GM12878 (cell line): ENCODE data around the gene COL6A6. TPM values are rescaled to one million over a fixed set of nuclear protein-coding genes. Genes with fewer than 3 reads are reported as not detected.

Experiments used
- ATAC-seq: fragments of 200-7000 bp; cut with Tn5 transposase; 3 replicates; pipeline ENCODE4 v1.9.1; 2020; ENCODE audit warnings: mild to moderate bottlenecking, moderate library complexity
- BruUV-seq: library from RNA; stranded (reverse); fragments of 400-500 nt; replicated peaks from 2 replicates; lab custom pipeline; 2021; lab: Mats Ljungman, UMichigan
- CTCF ChIA-PET: fragments of 300-600 bp; sonication (Branson Sonifier 250); formaldehyde crosslinking; extraction: SDS; loops from one replicate; lab custom pipeline; 2021; ENCODE audit warnings: inconsistent platforms; lab: Yijun Ruan, JAX
- POLR2A ChIA-PET: fragments of 350-600 bp; formaldehyde crosslinking; extraction: SDS; loops from one replicate; lab custom pipeline; 2021; ENCODE audit warnings: inconsistent platforms; lab: Charles Lee
- RAD21 ChIA-PET: fragments of 300-600 bp; sonication (Branson Sonifier 250); formaldehyde crosslinking; loops from one replicate; lab custom pipeline; 2023; ENCODE audit warnings: antibody characterized with exemption; ENCODE audit not compliant: unreplicated experiment; lab: Charles Lee
- SMC1A ChIA-PET: fragments of 300-600 bp; sonication (Branson Sonifier 250); formaldehyde crosslinking; loops from one replicate; lab custom pipeline; 2023; ENCODE audit not compliant: unreplicated experiment, uncharacterized antibody; lab: Charles Lee
- DNase-seq: peaks from one replicate; pipeline ENCODE4 v3.0.0-alpha.2; 2011; ENCODE audit warnings: low read depth, low spot score
- FAIRE-seq: peaks from 3 replicates; lab custom pipeline; 2011; peaks lifted over from hg19 to GRCh38; lab: Jason Lieb, UNC
- H2AFZ ChIP-seq: 2 replicates; pipeline ENCODE4 v1.6.0; 2011; ENCODE audit warnings: low read depth, low read length, control low read depth; ENCODE audit not compliant: control insufficient read depth
- H3K27ac ChIP-seq: 2 replicates; pipeline ENCODE4 v1.5.1; 2011; ENCODE audit warnings: control low read depth; ENCODE audit not compliant: control insufficient read depth, insufficient read depth
- H3K27me3 ChIP-seq, 2 experiments: replicated peaks in 1 of 2; 2 replicates each; pipeline versions ENCODE4 v1.6.0 to v1.6.1; 2011; ENCODE audit warnings: low read length in 1 of 2; ENCODE audit not compliant: control insufficient read depth in 2 of 2, insufficient read depth in 2 of 2
- H3K36me3 ChIP-seq, 2 experiments: 2 replicates each; pipeline ENCODE4 v1.5.1; 2011; ENCODE audit warnings: low read length in 1 of 2; ENCODE audit not compliant: control insufficient read depth in 2 of 2, insufficient read depth in 2 of 2
- H3K4me1 ChIP-seq: 2 replicates; pipeline ENCODE4 v1.6.1; 2011; ENCODE audit warnings: mild to moderate bottlenecking, low read length, moderate library complexity, mixed read lengths; ENCODE audit not compliant: control insufficient read depth, insufficient read depth
- H3K4me2 ChIP-seq: 2 replicates; pipeline ENCODE4 v1.6.0; 2011; ENCODE audit warnings: control low read depth; ENCODE audit not compliant: control insufficient read depth, insufficient read depth
- H3K4me3 ChIP-seq: fragments of 200-600 bp; sonication (generic); 2 replicates; pipeline ENCODE4 v1.5.1; 2016
- H3K79me2 ChIP-seq: 2 replicates; pipeline ENCODE4 v1.6.0; 2011; ENCODE audit warnings: low read length; ENCODE audit not compliant: control insufficient read depth, insufficient read depth
- H3K9ac ChIP-seq: 2 replicates; pipeline ENCODE4 v1.8.0; 2011; ENCODE audit warnings: low read length, control low read depth, mixed read lengths; ENCODE audit not compliant: control insufficient read depth, insufficient read depth
- H3K9me3 ChIP-seq: replicated peaks from 3 replicates; pipeline ENCODE4 v1.5.1; 2011; ENCODE audit warnings: mild to moderate bottlenecking, low read length; ENCODE audit not compliant: control insufficient read depth, insufficient read depth
- H4K20me1 ChIP-seq: 2 replicates; pipeline ENCODE4 v1.6.0; 2011; ENCODE audit not compliant: control insufficient read depth, insufficient read depth
- BACH1 ChIP-seq: fragments of 450-650 bp; IDR thresholded peaks from 2 replicates; pipeline ENCODE4 v1.6.1; 2017; ENCODE audit warnings: mild to moderate bottlenecking, borderline replicate concordance
- CREB1 ChIP-seq: IDR thresholded peaks from 2 replicates; pipeline ENCODE4 v1.6.1; 2012; ENCODE audit warnings: low read depth, mild to moderate bottlenecking, inconsistent platforms
- KLF5 ChIP-seq: fragments of 450-650 bp; IDR thresholded peaks from 2 replicates; pipeline ENCODE4 v1.6.1; 2014; ENCODE audit warnings: mild to moderate bottlenecking; ENCODE audit not compliant: partially characterized antibody
- MYC ChIP-seq: IDR thresholded peaks from 2 replicates; pipeline ENCODE4 v1.6.1; 2011; ENCODE audit warnings: mild to moderate bottlenecking, low read length, moderate library complexity, inconsistent platforms; ENCODE audit not compliant: insufficient read depth, insufficient replicate concordance, insufficient read length, severe bottlenecking
- POLR2AphosphoS2 ChIP-seq: IDR thresholded peaks from 2 replicates; pipeline ENCODE4 v1.6.1; 2011; ENCODE audit warnings: low read depth, mild to moderate bottlenecking, low read length, improper control_type of control experiment, moderate library complexity
- POLR2AphosphoS5 ChIP-seq: IDR thresholded peaks from 2 replicates; pipeline ENCODE4 v1.6.1; 2011; ENCODE audit warnings: mild to moderate bottlenecking, low read length, inconsistent platforms
- RB1 ChIP-seq: fragments of 450-650 bp; formaldehyde crosslinking; IDR thresholded peaks from 2 replicates; pipeline ENCODE4 v1.6.1; 2017; ENCODE audit warnings: mild to moderate bottlenecking, borderline replicate concordance
- SMAD1 ChIP-seq: fragments of 450-650 bp; IDR thresholded peaks from 2 replicates; pipeline ENCODE4 v1.6.1; 2018; ENCODE audit warnings: mild to moderate bottlenecking, low read depth; ENCODE audit not compliant: partially characterized antibody
- SPI1 ChIP-seq: IDR thresholded peaks from 2 replicates; pipeline ENCODE4 v1.6.1; 2011; ENCODE audit warnings: low read depth, mild to moderate bottlenecking, low read length, moderate library complexity, borderline replicate concordance; ENCODE audit not compliant: insufficient read depth
- ZNF207 ChIP-seq: fragments of 450-650 bp; IDR thresholded peaks from 2 replicates; pipeline ENCODE4 v1.6.1; 2014; ENCODE audit warnings: antibody characterized with exemption, mild to moderate bottlenecking, borderline replicate concordance
- WGBS: methylation state at CpG from one replicate; pipeline ENCODE4 v1.1.6; 2016; ENCODE audit warnings: low lambda C conversion rate; ENCODE audit not compliant: insufficient replicate concordance, insufficient coverage; ENCODE audit errors: missing lambda C conversion rate; 5-methylcytosine and 5-hydroxymethylcytosine counted together
- in situ Hi-C: fragments of 300-500 bp; cut with MboI; formaldehyde crosslinking; loops from 9 replicates; pipeline ENCODE4 v1.14.3; 2018; ENCODE audit warnings: mixed read lengths
- intact Hi-C: fragments of 100-400 bp; cut with micrococcal nuclease; formaldehyde crosslinking; loops from one replicate; pipeline ENCODE4 v1.14.2; 2022; ENCODE audit not compliant: unreplicated experiment
- polyA plus RNA-seq, 11 experiments: library from polyadenylated mRNA; depleted of rRNA in 4 of 11; unstranded in 6 of 11; stranded (reverse) in 5 of 11; fragments of >200 nt; fragmentation: Nextera tagmentation in 4 of 11; fragmentation: Illumina TruSeq in 1 of 11; extraction: Ambion mirVana in 4 of 11; extraction: Trizol in 1 of 11; gene quantifications; 1 replicate in 1 of 11; 2 replicates in 10 of 11; pipeline versions ENCODE4 v1.2.1 to v1.2.3, GENCODE V29; 2011 to 2016; ENCODE audit warnings: inconsistent platforms in 2 of 11, missing spikeins in 2 of 11, low read depth in 1 of 11
- total RNA-seq, 4 experiments: library from RNA; depleted of rRNA in 3 of 4; stranded (reverse); fragments of >200 nt in 3 of 4; fragmentation: Illumina TruSeq in 1 of 4; extraction: Trizol in 1 of 4; gene quantifications; 2 replicates each; pipeline versions ENCODE4 v1.2.1 to v1.2.3, GENCODE V29; 2013 to 2021
- TF ChIP-seq, protein P1 (sequence below): IDR thresholded peaks from 2 replicates; pipeline ENCODE4 v1.6.1; 2011; ENCODE audit warnings: mild to moderate bottlenecking, low read depth, low read length, moderate library complexity; ENCODE audit not compliant: insufficient replicate concordance
- TF ChIP-seq, protein P2 (sequence below): IDR thresholded peaks from 2 replicates; pipeline ENCODE4 v1.6.1; 2011; ENCODE audit warnings: borderline replicate concordance, low read depth, mild to moderate bottlenecking, moderate library complexity, low read length; ENCODE audit not compliant: insufficient read depth, poor library complexity, severe bottlenecking

The COL6A6 gene
- total and polyA plus RNA-seq, 10 of the 15 experiments (the other 5 are each of a cell fraction or from before 2014, with no cell fraction given): 0.01 to 0.02 TPM; not detected in 8

DNA sequence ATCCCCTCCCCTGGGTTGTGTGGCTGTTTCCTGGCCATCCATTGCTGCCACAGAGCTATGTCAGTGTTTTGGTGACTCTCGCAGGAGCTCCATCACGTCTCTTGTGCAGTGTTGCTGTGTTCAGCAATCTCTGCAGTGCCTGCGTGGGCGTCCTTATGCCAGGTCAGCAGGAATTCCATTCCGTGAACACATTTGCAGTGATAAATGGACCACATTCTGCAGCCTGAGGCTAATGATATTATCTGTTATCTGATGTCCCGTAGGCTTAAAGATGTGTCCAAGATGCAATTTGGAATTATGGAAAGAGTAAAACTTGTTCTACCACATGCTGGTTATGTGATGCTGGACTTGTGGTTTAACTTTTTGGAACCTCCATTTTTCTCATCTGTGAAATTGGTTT lies 25.5 kb upstream of the COL6A6 start:
- H3K4me3 ChIP-seq: no peak overlapping the region
- no TSS peak for BruUV-seq
- no peak for TF ChIP-seq SMAD1
- TF ChIP-seq, protein P1, sequence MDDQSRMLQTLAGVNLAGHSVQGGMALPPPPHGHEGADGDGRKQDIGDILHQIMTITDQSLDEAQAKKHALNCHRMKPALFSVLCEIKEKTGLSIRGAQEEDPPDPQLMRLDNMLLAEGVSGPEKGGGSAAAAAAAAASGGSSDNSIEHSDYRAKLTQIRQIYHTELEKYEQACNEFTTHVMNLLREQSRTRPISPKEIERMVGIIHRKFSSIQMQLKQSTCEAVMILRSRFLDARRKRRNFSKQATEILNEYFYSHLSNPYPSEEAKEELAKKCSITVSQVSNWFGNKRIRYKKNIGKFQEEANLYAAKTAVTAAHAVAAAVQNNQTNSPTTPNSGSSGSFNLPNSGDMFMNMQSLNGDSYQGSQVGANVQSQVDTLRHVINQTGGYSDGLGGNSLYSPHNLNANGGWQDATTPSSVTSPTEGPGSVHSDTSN: no peak
- no peak for TF ChIP-seq MYC
- TF ChIP-seq BACH1: no peak
- TF ChIP-seq SPI1: no peak
- TF ChIP-seq, protein P2, sequence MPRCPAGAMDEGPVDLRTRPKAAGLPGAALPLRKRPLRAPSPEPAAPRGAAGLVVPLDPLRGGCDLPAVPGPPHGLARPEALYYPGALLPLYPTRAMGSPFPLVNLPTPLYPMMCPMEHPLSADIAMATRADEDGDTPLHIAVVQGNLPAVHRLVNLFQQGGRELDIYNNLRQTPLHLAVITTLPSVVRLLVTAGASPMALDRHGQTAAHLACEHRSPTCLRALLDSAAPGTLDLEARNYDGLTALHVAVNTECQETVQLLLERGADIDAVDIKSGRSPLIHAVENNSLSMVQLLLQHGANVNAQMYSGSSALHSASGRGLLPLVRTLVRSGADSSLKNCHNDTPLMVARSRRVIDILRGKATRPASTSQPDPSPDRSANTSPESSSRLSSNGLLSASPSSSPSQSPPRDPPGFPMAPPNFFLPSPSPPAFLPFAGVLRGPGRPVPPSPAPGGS: no peak
- TF ChIP-seq POLR2AphosphoS5: no peak
- no peak for TF ChIP-seq KLF5
- TF ChIP-seq ZNF207: no peak
- TF ChIP-seq CREB1: no peak
- TF ChIP-seq POLR2AphosphoS2: no peak
- TF ChIP-seq RB1: no peak
- CTCF ChIA-PET: no interaction called here
- no peak overlapping the region for H3K9ac ChIP-seq
- RAD21 ChIA-PET: no interaction called here
- H2AFZ ChIP-seq: no peak overlapping the region
- no peaks in the 10 kb centered on the region for H3K79me2 ChIP-seq
- POLR2A ChIA-PET: no interaction called here
- 30% methylated on average over 6 of the region's 6 CpGs for WGBS
- ATAC-seq: no peak
- H4K20me1 ChIP-seq: no peaks in the 10 kb centered on the region
- H3K9me3 ChIP-seq: no peaks in the 10 kb centered on the region
- H3K4me1 ChIP-seq: no peaks in the 10 kb centered on the region
- no peaks in the 10 kb centered on the region for H3K27me3 ChIP-seq
- SMC1A ChIA-PET: no interaction called here
- H3K36me3 ChIP-seq: no peaks in the 10 kb centered on the region
- H3K27ac ChIP-seq: no peak overlapping the region
- H3K4me2 ChIP-seq: no peak overlapping the region
- in situ Hi-C loops (no loop called here), intact Hi-C loops (no loop called here)
- no peak for FAIRE-seq
- no peak for DNase-seq
